Activated CD4-positive, alpha-beta T cell treated with anti-CD3 and anti-CD28 coated beads, Interleukin-2, Interleukin-6, amounts not matched to agents 100 ng/mL and 50 ng/mL, durations not matched to agents 16 hours and 8 hours (primary cell): Measurements from ENCODE around the gene PDIA2.

ENCODE experiments used
- DNase-seq: peaks from one replicate; pipeline ENCODE4 v3.0.0-alpha.2; 2020

PDIA2 gene

DNA sequence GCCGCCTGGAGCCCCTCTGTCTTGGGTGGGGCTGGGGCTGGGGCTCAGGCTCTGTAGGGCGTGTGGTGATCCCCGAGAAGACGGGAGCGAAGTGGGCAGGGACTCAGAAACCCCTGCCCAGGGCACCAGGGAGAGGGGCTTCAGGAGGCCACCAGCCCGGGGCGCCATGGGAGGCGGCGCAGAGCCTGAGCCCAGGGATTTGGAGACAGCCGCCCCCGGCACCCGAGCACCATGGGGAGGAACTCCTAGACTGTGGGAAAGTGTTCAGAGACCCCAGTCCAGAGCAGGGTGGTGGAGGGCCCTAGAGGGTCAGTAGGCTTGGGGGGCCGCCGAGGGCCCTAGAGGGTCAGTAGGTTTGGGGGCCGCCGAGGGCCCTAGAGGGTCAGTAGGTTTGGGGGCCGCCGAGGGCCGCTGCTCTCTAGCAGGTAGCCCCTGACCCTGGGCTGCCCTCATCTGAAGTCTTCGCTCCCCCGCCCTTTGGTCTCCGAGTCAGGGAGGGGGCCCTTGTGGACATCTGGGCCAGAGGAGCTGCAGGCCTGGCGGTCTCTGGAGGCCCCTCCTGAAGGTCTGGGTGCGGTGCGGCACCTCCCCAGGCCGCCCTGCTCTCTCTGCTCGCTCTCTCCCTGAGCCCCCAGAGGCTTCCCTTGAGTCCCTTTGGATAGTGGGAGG, 1.8 kb upstream of the PDIA2 start:
- no peak for DNase-seq

DNA sequence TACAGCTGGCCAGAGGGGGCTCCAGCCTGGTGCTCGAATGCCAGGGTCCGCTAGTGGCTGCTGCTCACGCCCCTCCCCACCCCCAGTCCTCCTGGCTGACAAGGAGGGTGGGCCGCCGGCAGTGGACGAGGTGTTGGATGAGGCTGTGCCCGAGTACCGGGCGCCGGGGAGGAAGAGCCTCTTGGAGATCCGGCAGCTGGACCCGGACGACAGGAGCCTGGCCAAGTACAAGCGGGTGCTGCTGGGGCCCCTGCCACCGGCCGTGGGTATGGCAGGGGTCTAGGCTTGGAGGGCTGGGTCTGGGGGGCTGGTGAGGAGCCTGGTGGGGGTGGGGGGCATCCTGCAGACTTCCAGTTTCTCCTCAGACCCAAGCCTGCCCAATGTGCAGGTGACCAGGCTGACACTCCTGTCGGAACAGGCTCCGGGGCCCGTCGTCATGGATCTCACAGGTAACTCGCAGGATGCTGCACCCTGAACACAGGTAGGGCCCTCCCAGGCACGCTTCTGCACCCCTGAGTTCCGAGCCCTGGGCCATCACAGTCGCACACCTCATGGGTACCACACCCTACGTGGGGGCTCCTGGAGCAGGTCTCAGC, 1.2 kb upstream of the PDIA2 start:
- no peak for DNase-seq

DNA sequence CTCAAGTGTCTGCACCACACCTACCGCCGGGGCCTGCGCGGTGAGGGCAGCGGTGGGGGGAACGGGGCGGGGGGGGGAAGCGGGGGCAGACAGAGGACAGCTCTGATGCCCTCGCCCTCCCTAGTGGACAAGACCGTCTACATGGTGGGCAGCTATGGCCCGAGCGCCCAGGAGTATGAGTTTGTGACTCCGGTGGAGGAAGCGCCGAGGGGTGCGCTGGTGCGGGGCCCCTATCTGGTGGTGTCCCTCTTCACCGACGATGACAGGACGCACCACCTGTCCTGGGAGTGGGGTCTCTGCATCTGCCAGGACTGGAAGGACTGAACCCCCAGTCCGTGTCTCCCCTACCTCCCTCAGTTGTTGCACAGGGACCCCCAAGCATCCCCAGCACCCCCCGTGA, 473 bp upstream of the PDIA2 start:
- no peak for DNase-seq

DNA sequence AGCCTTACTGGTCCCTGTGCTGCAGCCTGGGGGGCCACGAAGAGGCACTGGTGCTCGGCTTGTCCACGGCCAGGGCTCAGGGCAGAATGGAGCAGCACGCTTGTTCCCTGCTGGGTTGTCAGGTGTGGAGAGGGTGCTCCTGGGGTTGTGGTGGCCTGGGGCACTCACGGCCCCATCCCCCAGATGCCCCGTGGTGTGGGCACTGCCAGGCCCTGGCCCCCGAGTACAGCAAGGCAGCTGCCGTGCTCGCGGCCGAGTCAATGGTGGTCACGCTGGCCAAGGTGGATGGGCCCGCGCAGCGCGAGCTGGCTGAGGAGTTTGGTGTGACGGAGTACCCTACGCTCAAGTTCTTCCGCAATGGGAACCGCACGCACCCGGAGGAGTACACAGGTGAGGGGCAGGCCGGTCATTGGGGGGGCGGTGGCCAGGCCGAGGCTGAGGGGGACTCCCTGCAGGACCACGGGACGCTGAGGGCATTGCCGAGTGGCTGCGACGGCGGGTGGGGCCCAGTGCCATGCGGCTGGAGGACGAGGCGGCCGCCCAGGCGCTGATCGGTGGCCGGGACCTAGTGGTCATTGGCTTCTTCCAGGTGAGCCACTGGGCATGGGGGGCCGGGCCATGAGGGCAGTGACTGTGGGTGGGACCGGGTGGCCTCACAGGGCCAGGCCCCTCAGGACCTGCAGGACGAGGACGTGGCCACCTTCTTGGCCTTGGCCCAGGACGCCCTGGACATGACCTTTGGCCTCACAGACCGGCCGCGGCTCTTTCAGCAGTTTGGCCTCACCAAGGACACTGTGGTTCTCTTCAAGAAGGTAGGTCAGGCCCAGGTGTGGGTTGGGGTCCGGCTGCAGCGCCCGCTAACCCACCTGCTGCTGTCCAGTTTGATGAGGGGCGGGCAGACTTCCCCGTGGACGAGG, 1.5 kb downstream of the PDIA2 start:
- DNase-seq: no peak

DNA sequence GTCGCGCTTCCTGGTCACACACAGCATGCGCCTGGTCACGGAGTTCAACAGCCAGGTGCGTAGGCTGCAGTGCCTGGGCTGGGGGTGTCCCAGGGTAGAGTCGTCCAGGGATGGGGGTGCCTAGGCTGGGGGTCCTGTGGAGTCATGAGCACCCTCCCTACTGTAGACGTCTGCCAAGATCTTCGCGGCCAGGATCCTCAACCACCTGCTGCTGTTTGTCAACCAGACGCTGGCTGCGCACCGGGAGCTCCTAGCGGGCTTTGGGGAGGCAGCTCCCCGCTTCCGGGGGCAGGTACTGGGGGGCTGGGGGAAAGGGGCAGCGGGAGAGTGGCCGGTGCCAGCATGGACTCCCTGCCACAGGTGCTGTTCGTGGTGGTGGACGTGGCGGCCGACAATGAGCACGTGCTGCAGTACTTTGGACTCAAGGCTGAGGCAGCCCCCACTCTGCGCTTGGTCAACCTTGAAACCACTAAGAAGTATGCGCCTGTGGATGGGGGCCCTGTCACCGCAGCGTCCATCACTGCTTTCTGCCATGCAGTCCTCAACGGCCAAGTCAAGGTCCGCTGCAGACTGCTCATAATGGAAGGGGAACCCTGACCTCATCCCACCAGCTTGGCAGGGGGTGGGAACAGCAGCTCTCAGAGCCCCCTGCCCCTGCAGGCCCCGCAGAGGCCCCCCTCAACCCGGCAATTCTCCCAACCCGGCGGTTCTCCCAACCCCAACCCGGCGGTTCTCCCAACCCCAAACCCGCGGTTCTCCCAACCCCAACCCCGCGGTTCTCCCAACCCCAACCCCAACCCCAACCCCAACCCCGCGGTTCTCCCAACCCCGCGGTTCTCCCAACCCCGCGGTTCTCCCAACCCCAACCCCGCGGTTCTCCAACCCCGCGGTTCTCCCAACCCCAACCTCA, 2.4 kb downstream of the PDIA2 start:
- DNase-seq: no peak

DNA sequence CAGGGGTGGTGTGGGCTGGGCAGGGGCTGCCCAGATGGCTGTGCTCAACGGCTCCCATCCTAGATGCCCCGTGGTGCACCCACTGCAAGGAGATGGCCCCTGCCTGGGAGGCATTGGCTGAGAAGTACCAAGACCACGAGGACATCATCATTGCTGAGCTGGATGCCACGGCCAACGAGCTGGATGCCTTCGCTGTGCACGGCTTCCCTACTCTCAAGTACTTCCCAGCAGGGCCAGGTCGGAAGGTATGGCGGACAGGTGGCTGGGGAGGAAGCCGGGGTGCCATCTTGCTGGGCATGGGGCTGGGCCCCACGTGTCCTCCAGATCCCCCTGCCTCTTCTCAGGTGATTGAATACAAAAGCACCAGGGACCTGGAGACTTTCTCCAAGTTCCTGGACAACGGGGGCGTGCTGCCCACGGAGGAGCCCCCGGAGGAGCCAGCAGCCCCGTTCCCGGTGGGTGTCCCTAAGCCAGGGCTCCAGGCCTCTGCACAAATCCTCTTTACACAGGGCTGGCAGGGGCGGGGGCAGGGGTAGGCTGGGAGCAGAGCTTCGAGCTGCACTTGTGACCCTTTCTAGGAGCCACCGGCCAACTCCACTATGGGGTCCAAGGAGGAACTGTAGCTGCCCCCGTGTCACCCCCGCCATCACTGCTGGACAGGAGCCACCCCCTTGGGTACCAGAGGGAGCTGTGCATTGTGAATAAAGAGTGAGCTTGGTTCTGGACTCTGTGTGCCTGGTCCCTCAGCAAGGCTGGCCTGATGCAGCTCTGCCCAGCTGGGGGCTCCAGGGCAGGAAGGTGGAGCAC, 3.7 kb downstream of the PDIA2 start:
- no peak for DNase-seq

DNA sequence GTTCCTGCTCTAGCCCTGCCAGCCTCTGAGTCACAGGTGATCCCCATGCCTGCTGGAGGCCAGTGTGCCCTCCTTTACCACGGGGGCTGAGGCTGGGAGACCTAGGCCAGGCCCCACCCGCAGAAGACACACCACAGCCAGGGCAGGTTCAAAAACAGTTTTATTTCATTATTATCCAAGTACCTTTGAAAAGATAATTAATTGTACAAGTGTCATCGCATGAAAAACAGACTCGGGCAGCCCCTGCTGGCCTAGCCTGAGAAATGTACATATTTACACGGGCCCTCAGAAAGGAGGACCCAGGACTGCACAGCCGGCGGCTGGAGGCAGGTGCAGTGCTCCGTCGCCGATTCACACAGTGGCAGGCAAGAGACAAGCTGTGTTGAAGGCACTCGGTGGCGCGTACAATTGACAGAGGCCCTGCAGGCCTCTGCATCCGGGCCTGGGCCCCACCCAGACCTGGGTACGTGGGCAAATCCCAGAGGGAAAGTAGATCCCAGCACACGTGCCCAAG, 4.4 kb downstream of the PDIA2 start:
- DNase-seq: no peak

DNA sequence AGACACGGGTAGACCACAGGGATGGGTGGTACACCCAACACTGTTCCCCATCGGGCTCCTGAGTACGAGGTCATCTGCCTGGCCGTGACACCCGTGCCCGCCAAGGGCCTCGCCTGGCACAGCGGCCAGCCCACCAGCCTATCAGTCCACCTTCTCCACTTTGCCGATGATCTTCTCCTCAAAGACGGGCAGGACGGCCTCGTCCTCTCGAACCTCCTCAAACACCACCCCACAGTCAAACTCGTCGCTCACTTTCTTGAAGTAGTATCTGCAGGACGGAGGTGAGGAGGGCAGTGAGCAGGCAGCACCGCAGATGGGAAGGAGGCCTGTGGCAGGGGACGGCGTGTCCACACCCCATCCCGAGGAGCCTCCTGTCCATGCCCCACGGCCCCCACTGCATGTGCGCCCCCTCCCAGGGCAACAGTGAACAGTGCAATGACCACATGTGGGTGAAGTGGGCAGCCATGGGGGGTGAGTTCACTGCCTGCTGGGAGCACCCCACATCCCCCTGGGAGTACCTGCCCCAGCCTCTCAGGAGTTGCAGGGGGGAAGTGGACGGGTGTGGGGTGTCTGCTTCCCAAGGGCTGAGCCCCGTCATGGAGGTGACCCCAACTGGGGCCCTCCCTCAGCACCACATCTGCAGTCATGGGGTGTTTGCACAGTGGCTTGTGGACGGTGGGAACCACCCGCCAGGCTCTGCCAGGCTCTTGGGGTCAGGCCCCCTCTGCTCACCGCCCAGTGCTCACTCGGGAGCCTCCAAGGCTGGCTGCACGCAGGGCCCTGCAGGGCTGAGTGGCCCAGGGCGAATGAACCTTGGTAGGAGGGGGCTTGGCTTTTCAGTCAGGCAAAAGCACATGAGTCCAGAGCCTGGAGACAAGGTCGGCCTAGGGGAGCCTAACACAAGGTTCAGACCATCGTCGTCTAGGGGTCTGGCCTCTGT, 5.3 kb downstream of the PDIA2 start:
- no peak for DNase-seq

DNA sequence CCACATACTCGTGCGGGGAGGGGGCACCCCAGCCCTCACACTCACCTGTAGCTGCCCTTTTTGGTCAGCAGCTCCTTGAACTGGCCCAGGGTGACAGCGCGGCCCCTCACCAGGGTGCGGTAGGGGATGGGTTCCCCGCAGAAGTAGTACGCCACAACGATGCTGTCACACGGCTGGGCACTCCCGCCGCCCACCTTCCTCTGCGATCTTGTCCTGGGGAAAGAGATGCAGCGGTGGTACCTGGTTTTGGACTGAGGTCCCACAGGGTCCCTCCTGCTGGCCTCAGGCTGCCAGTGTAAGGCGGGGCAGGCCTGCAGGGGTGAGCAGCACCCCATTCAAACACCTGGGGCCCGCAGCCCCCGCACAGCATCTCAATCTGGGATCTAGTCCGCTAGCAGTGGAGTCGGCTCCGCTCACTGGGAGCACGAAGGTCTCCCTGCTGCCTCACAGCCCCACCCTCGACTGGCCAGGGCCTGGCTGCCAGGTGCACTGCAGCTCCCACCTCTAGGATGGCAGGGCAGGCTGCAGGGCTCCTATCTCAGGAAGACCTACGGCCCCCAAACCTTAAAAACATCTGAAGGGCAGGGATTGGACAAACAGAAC, 6.5 kb downstream of the PDIA2 start:
- no peak for DNase-seq

DNA sequence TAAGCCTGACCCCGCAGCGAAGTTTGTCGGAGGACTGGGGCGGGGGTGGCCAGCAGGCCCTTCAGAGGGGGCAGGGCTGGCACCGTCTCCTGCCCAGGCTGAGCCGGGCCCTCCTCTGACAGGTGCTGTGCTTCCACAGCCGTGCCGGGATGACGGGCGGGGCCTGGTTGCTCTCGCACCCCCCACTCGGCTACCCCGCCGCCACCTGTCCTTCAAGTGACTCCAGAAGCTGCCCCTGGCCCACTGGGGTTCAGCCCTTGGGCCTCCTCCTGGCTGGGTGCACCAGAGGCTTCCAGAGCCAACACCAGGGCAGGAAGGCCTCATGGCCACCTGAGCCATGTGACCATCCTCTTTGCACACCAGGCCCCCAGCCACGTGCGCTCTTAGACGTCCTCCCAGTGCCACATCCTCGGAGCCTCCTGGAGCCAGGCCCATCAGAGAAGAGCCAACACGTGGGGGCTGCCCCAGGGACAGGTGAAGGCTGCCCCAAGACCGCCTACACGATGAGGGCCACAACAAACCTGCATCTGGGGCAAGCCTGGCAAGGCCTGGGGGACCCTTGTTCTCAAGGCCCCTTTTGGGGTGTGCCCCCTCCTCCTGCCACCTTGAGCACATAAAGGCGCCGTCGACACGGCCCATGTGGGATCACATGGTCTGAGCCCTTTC, 7.2 kb downstream of the PDIA2 start:
- no peak for DNase-seq

DNA sequence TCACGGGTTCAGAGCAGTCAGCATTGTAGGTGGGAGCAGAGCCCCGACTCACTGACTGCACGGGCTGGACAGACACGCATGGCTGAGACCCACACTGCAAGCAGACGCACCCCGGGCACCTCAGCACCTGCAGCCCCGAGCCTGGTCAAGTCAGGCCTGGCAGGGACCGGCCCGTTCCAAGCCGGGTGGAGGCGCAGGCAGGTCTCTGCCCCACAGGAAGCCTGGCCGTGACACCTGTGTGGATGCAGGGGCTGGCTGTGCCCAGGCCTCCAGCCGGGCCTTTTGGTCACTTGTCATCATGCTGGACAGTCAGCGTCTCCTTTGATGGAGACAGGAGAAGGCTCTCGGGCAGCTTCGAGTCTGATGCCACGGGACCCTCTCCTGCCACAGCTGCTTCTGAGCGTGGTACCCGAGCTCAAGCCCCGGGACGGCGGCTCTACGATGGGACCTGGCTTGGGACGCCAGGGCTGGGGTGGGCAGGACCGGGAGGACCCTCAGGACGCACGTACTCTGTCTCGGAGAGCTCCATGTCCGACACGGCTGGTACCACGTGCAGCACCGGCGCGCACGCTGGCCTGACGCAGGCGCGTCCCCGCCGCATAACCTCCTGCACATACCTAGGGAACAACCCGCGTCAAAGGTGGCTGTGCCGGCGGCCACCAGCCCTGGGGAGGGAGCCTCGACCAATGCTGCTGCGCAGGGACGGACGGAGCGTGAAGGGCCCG, 7.9 kb downstream of the PDIA2 start:
- DNase-seq: no peak

DNA sequence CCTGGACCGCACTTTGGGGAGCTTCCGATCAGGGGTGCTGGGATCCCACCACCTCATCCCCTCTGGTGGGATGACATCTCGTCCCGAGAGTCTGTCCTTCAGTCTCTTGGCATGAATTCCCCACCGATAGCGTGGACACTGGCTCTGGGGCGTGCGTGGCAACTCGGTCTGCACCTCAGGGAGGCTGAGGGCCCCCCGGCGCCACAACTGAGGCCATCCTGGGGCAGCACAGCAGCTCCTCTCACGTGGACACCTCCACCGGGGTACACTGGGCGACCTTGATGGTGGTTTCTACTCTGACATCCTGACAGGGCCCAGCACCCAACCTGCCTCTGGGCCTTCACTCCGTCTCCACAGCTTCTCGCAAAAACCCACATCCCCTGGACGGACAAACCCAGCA, 8.6 kb downstream of the PDIA2 start:
- no peak for DNase-seq

DNA sequence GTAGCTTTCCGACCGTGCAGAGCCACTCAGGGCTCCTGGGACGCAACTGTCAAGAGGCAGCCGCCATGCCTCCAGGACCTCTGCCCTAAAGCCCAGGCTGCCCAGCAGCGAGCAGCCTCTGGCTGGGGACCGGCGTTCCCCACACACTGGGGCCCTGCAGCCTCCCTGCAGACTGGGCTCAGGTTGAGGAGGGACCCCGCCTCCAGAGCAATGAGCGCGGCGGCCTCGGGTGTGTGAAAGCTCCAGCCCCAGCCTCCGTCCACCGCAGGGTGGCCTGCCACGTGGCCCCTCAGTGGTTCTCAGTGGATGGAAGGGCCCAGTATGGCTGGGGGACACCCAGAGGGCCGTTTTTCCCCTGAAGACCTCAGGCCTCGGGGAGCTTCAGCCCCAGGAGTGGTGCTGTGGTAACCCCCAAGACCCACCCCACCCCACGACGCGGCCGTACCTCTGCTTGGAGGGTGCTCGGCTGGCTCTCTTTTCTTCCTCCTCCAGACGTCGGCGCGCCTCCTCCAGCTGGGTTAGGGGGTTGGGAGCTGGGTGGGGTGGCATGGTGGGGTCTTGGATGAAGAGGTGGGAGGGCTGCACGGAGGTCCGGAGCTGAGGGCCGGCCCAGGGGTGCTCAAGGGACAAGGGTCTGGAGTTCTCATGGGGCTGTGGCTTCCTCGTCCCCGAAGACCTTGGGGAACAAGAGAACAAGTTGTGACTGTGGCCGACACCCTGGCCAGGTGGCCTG, 10.2 kb downstream of the PDIA2 start:
- no peak for DNase-seq

DNA sequence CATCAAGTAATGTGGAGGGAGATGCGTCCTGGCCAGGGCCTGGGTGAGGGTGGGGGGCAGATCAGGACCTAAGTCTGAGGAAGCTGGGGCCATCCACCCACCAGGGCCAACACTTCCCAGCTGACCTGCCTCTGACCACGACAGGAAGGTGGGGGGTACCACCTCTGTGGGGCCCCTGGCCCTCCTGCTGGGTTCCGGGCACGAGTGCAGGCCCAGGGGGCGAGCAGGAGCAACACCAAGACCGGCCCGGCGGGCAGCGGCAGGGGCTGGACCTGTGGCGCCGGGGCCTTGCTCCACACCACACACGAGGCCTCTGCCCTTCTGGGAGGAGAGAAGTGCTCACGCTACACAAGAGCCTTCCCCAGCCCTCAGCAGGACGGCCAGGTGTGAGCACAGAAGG, 13.3 kb downstream of the PDIA2 start:
- no peak for DNase-seq

DNA sequence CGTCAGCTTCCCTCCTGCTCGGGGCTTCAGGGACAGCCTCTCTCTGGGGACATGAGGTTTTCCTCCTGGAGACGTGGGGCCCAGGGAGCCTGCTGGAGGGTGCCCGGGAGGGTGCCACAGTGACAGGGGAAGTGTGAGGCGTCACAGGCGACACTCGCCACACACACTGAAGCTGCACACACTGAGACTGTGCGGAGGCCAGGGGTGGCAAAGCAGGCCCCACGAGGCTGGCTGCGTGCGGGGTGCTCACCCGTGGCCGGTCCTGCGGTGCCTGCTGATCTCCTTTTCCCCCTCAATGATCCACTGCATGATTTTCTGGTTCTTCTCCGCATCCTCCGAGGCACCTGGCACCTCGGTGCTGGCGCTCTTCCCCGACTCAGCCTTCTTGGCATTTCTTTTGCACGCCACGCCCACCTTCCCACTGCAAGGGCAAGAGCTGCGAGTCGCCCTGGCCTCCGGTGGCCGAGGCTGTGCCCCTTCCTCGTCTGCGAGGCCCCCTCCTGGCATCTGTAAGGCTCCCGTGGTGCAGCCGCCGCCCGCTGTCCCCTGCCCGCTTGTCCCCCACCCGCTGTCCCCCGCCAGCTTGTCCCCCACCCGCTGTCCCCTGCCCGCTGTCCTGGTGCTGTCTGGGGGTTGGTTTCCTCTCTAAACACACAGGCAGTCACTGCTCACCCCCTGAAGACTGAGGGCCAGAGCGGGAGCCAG, 14.0 kb downstream of the PDIA2 start:
- no peak for DNase-seq

DNA sequence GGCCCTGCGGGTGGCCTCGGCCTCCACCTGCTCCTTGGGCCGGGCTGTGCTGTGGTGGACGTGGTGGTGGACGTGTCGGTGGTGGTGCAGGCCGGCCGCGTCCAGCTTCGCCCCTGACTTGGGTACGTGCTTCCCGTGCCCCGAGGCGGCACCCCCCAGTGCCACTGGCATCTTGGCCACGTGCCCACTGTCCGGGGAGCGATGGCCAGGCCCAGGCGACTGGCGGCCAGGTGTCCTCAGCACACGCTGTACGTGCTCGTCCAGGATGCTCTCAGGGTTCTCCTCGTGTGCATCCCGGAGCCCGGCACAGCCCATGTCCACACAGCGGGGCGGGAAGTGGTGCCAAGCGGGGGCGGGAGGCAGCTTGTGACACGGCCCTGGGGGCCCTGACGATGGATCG, 14.9 kb downstream of the PDIA2 start:
- DNase-seq: no peak

DNA sequence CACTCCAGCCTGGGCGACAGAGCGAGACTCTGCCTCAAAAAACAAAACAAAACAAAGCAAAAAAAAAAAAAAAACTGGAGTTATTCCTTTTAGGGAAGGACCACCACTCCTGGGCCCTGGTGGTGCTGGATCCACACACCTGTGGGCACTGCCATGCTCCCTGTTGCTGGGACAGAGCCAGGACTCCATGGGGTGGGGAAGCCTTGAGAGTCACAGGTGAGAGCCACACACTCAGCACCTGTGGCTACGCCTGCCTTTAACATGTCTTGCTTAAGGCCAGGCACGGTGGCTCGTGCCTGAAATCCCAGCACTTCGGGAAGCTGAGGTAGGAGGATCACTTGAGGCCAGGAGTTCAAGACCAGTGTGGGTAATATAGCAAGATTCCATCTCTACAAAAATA, 18.3 kb downstream of the PDIA2 start:
- no peak for DNase-seq

DNA sequence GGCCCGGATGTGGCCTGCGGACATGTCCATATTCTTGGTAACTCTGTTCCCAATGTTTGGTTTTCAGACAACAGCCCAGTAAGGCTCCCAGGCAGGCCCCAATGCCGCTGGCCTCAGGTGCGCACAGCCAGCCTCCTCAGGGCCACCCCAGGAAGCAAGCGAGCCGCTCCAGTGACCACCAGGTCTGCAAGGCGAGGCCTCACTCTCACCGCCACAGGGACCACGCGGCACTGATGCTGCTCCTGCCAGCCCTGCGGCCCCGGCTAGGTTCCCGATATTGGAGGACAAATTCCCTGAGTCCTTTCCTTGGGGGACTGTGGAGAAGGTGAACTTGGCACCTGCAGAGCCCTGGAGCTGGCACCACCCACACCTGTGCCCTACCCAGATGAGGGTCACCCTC, 19.0 kb downstream of the PDIA2 start:
- no peak for DNase-seq
